HepG2 (cell line): ENCODE results near the gene NEDD8. TPM values are rescaled to one million over a fixed set of nuclear protein-coding genes. Genes with fewer than 3 reads are reported as not detected.

Experiments
- ADNP ChIP-seq: sonication (generic); formaldehyde crosslinking; IDR thresholded peaks from 2 replicates; pipeline ENCODE4 v1.4.0; 2020; ENCODE audit warnings: missing genetic modification reagents
- CAMTA2 ChIP-seq: sonication (generic); formaldehyde crosslinking; IDR thresholded peaks from 2 replicates; pipeline ENCODE4 v1.4.0; 2020; ENCODE audit warnings: mild to moderate bottlenecking, missing genetic modification reagents, borderline replicate concordance
- CREM ChIP-seq, 2 experiments: sonication (generic) in 1 of 2; formaldehyde crosslinking in 1 of 2; IDR thresholded peaks; 2 replicates each; pipeline versions ENCODE4 v1.4.0 to v1.6.1; 2016 to 2020; ENCODE audit warnings: antibody characterized with exemption in 1 of 2, mild to moderate bottlenecking in 1 of 2, missing genetic modification reagents in 1 of 2
- ETV5 ChIP-seq: IDR thresholded peaks from 2 replicates; pipeline ENCODE4 v1.6.1; 2018; ENCODE audit warnings: missing biosample characterization, missing genetic modification reagents, inconsistent platforms, borderline replicate concordance
- HES4 ChIP-seq: sonication (generic); formaldehyde crosslinking; IDR thresholded peaks from 2 replicates; pipeline ENCODE4 v1.9.0; 2021; ENCODE audit warnings: mild to moderate bottlenecking, missing genetic modification reagents, borderline replicate concordance
- HMG20A ChIP-seq: IDR thresholded peaks from 2 replicates; pipeline ENCODE4 v1.6.1; 2016; ENCODE audit warnings: borderline replicate concordance
- MXD4 ChIP-seq: IDR thresholded peaks from 2 replicates; pipeline ENCODE4 v1.6.1; 2016; ENCODE audit warnings: mild to moderate bottlenecking, missing biosample characterization, missing genetic modification reagents
- NCOA1 ChIP-seq: sonication (generic); formaldehyde crosslinking; IDR thresholded peaks from 2 replicates; pipeline ENCODE4 v1.9.0; 2021; ENCODE audit warnings: missing genetic modification reagents
- NCOA5 ChIP-seq: sonication (generic); formaldehyde crosslinking; IDR thresholded peaks from 2 replicates; pipeline ENCODE4 v1.4.0; 2020; ENCODE audit warnings: missing genetic modification reagents
- NFKBIZ ChIP-seq: IDR thresholded peaks from 2 replicates; pipeline ENCODE4 v1.6.1; 2018; ENCODE audit warnings: missing genetic modification reagents, missing compliant biosample characterization
- PPARG ChIP-seq: conservative IDR thresholded peaks from 2 replicates; pipeline ENCODE4 v1.6.1; 2016; ENCODE audit warnings: missing biosample characterization, missing genetic modification reagents
- SALL2 ChIP-seq: sonication (generic); formaldehyde crosslinking; IDR thresholded peaks from 2 replicates; pipeline ENCODE4 v1.8.1; 2023; ENCODE audit warnings: mild to moderate bottlenecking, missing genetic modification reagents, inconsistent platforms
- ZFP82 ChIP-seq: sonication (generic); formaldehyde crosslinking; IDR thresholded peaks from 2 replicates; pipeline ENCODE4 v1.5.1; 2020; ENCODE audit warnings: mild to moderate bottlenecking, missing genetic modification reagents, borderline replicate concordance
- ZNF12 ChIP-seq: sonication (generic); formaldehyde crosslinking; IDR thresholded peaks from 2 replicates; pipeline ENCODE4 v1.5.0; 2020; ENCODE audit warnings: missing genetic modification reagents
- ZNF331 ChIP-seq: sonication (generic); formaldehyde crosslinking; IDR thresholded peaks from 2 replicates; pipeline ENCODE4 v1.4.0; 2020; ENCODE audit warnings: missing genetic modification reagents
- ZNF383 ChIP-seq: sonication (generic); formaldehyde crosslinking; IDR thresholded peaks from 2 replicates; pipeline ENCODE4 v1.4.0; 2020; ENCODE audit warnings: missing genetic modification reagents, mild to moderate bottlenecking, borderline replicate concordance
- ZNF747 ChIP-seq: sonication (generic); formaldehyde crosslinking; IDR thresholded peaks from 2 replicates; pipeline ENCODE4 v1.8.1; 2023; ENCODE audit warnings: missing genetic modification reagents, mild to moderate bottlenecking, borderline replicate concordance
- ZNF772 ChIP-seq: sonication (generic); formaldehyde crosslinking; IDR thresholded peaks from 2 replicates; pipeline ENCODE4 v1.5.0; 2020; ENCODE audit warnings: mild to moderate bottlenecking, missing genetic modification reagents
- ZNF773 ChIP-seq: sonication (generic); formaldehyde crosslinking; IDR thresholded peaks from 2 replicates; pipeline ENCODE4 v1.4.0; 2020; ENCODE audit warnings: missing genetic modification reagents, borderline replicate concordance
- ZNF781 ChIP-seq: sonication (generic); formaldehyde crosslinking; IDR thresholded peaks from 2 replicates; pipeline ENCODE4 v1.5.1; 2020; ENCODE audit warnings: borderline replicate concordance, mild to moderate bottlenecking, missing genetic modification reagents; ENCODE audit errors: not compliant biosample characterization
- ZSCAN25 ChIP-seq: sonication (generic); formaldehyde crosslinking; IDR thresholded peaks from 2 replicates; pipeline ENCODE4 v1.8.0; 2022; ENCODE audit warnings: mild to moderate bottlenecking, missing genetic modification reagents
- polyA plus RNA-seq, 8 experiments: library from polyadenylated mRNA; depleted of rRNA in 3 of 8; stranded (reverse) in 7 of 8; unstranded in 1 of 8; fragments of >200 nt; fragmentation: Illumina TruSeq in 4 of 8; extraction: Trizol in 4 of 8; gene quantifications; 2 replicates each; pipeline versions ENCODE4 v1.2.1 to v1.2.3, GENCODE V29; 2011 to 2016; ENCODE audit warnings: low read depth in 4 of 8, missing spikeins in 1 of 8, mixed read lengths in 1 of 8; ENCODE audit not compliant: insufficient read depth in 1 of 8
- total RNA-seq, 5 experiments: library from RNA; depleted of rRNA; stranded (reverse); fragments of >200 nt; fragmentation: Illumina TruSeq; extraction: Trizol; gene quantifications; 2 replicates each; pipeline ENCODE4 v1.2.3, GENCODE V29; 2016; ENCODE audit warnings: low read depth in 1 of 5
- TF ChIP-seq, protein P1 (sequence below): sonication (generic); formaldehyde crosslinking; IDR thresholded peaks from 2 replicates; pipeline ENCODE4 v1.5.0; 2020; ENCODE audit warnings: mild to moderate bottlenecking, missing genetic modification reagents
- TF ChIP-seq, protein P2 (sequence below): sonication (generic); formaldehyde crosslinking; IDR thresholded peaks from 2 replicates; pipeline ENCODE4 v1.8.1; 2023; ENCODE audit warnings: mild to moderate bottlenecking, inconsistent platforms, moderate library complexity, missing genetic modification reagents, borderline replicate concordance
- TF ChIP-seq, protein P3 (sequence below), 2 experiments: fragments of 450-650 bp in 1 of 2; sonication (generic) in 1 of 2; formaldehyde crosslinking; IDR thresholded peaks; 2 replicates each; pipeline versions ENCODE4 v1.5.0 to v1.8.0; 2020 to 2022; ENCODE audit warnings: mild to moderate bottlenecking in 1 of 2, missing genetic modification reagents in 1 of 2

NEDD8 gene
- total and polyA plus RNA-seq, 2 of the 13 experiments (the other 11 are each of a cell fraction or from before 2014, with no cell fraction given): 535 to 713 TPM

DNA sequence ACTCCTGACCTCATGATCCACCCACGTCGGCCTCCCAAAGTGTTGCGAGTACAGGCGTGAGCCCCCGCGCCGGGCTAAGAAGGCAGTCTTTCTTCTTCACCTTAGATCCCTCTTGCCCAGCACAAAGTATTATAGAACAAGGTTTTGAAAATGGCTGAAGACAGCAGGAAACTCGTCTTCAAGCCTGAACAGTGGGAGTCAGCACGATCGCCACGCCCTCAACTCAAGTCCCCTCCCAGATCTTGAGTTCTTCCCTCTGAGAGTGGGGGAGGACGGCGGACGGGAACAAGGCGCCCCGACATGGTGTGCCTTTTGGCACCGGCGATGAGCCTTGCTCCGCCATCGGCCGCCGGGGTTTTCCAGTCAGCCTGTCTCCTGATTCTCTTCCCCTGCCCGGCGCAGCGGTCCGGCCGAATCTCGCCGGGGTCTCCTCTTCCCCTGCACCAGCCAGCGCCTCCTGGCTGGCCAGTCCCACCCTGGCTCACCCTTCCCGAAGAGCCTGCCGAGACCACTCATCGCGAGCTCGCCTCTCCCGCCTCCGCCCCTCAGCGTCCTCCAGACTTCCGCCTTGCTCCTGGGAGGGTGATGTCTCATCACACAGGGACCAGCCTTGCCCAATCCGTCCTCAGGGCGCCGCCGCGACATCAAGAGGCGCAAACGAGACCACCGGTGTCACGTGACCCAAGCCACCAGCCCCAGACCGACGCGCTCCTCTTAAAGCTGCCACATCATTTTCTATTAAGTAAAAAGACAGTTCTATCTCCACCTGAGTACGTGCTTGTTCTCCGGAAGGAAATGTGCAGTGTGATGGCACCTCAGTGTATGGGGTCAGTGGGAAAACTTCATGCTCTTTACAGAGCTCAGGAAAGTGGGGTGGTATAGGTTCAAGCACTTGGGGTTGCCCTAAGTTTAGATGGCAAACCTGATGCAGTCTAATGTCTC, 19.0 kb downstream of the NEDD8 start, which contains the start of gene CHMP4A (continued):
- TF ChIP-seq ETV5 (peak; percentile 94), NFKBIZ (CRISPR knock-in tag) (peak; percentile 80; the same call in 1 of the 2 replicates), CREM (IDR thresholded peaks at IDR 0.05) (peak; percentile 100), CREM (CRISPR knock-in tag; IDR thresholded peaks at IDR 0.05) (peak; percentile 95), ZNF773 (CRISPR knock-in tag) (peak; percentile 96), ZNF331 (CRISPR knock-in tag) (peak; percentile 88), ZSCAN25 (CRISPR knock-in tag) (peak; percentile 90; the same call in 1 of the 2 replicates), ZNF747 (CRISPR knock-in tag) (peak; percentile 98), MXD4 (peak; percentile 98), PPARG (CRISPR knock-in tag) (0 out of 2 replicates have a peak, but pooled peaks have one; percentile 39), CAMTA2 (no peak; the same call in 1 of the 2 replicates), NCOA5 (CRISPR knock-in tag) (0 out of 2 replicates have a peak, but pooled peaks have one; percentile 86), ADNP (CRISPR knock-in tag) (no peak), NCOA1 (CRISPR knock-in tag) (peak; percentile 93), SALL2 (CRISPR knock-in tag) (peak; percentile 100), ZNF772 (CRISPR knock-in tag) (peak; percentile 98), ZNF12 (CRISPR knock-in tag) (no peak; the same call in 1 of the 2 replicates), ZNF781 (CRISPR knock-in tag) (peak; percentile 99), HMG20A (CRISPR knock-in tag) (no peak), HES4 (no peak; the same call in 1 of the 2 replicates), ZNF383 (peak; percentile 100; the same call in 1 of the 2 replicates), ZFP82 (CRISPR knock-in tag) (no peak)
- TF ChIP-seq, protein P1, sequence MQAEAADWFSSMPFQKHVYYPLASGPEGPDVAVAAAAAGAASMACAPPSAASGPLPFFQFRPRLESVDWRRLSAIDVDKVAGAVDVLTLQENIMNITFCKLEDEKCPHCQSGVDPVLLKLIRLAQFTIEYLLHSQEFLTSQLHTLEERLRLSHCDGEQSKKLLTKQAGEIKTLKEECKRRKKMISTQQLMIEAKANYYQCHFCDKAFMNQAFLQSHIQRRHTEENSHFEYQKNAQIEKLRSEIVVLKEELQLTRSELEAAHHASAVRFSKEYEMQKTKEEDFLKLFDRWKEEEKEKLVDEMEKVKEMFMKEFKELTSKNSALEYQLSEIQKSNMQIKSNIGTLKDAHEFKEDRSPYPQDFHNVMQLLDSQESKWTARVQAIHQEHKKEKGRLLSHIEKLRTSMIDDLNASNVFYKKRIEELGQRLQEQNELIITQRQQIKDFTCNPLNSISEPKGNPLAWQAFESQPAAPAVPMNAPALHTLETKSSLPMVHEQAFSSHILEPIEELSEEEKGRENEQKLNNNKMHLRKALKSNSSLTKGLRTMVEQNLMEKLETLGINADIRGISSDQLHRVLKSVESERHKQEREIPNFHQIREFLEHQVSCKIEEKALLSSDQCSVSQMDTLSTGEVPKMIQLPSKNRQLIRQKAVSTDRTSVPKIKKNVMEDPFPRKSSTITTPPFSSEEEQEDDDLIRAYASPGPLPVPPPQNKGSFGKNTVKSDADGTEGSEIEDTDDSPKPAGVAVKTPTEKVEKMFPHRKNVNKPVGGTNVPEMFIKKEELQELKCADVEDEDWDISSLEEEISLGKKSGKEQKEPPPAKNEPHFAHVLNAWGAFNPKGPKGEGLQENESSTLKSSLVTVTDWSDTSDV (CRISPR knock-in tag): peak; percentile 97
- TF ChIP-seq, protein P2, sequence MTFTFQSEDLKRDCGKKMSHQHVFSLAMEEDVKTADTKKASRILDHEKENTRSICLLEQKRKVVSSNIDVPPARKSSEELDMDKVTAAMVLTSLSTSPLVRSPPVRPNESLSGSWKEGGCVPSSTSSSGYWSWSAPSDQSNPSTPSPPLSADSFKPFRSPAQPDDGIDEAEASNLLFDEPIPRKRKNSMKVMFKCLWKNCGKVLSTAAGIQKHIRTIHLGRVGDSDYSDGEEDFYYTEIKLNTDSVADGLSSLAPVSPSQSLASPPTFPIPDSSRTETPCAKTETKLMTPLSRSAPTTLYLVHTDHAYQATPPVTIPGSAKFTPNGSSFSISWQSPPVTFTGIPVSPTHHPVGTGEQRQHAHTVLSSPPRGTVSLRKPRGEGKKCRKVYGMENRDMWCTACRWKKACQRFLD (CRISPR knock-in tag): peak; percentile 97
- TF ChIP-seq, protein P3, sequence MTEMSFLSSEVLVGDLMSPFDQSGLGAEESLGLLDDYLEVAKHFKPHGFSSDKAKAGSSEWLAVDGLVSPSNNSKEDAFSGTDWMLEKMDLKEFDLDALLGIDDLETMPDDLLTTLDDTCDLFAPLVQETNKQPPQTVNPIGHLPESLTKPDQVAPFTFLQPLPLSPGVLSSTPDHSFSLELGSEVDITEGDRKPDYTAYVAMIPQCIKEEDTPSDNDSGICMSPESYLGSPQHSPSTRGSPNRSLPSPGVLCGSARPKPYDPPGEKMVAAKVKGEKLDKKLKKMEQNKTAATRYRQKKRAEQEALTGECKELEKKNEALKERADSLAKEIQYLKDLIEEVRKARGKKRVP (CRISPR knock-in tag; IDR thresholded peaks at IDR 0.05): peak in 1 of 2 experiments; percentile 11; a peak in 1 of 4 replicates
